22Rv1 (cell line): ENCODE measurements around the gene COX14.

Experiments used
- CTCF ChIP-seq: fragments of 450-650 bp; IDR thresholded peaks from 2 replicates; pipeline ENCODE4 v1.5.1; 2017; ENCODE audit warnings: mild to moderate bottlenecking
- ZFX ChIP-seq: fragments of 450-650 bp; IDR thresholded peaks from 2 replicates; pipeline ENCODE4 v1.6.1; 2017; ENCODE audit warnings: antibody characterized with exemption, borderline replicate concordance

GRCh38 chr12:50097952-50098351 lies 14.1 kb upstream of the COX14 start:
- TF ChIP-seq CTCF (no peak), ZFX (no peak)
